AG09319 (cell line): Measurements from ENCODE around the gene METTL24.
"Not testable (repeated sequence)": the region's sequence is repeated elsewhere in the genome, so short reads cannot be mapped to it uniquely, and the experiment has no call there.

ENCODE experiments used
- DNase-seq: peaks from one replicate; pipeline ENCODE4 v3.0.0-alpha.2; 2010; ENCODE audit warnings: low read depth; ENCODE audit errors: extremely low read depth
- CTCF ChIP-seq: IDR thresholded peaks from 2 replicates; pipeline ENCODE4 v1.5.1; 2011; ENCODE audit warnings: low read depth, mild to moderate bottlenecking, inconsistent platforms, low read length, moderate library complexity

METTL24 gene

GRCh38 chr6:110355022-110355421, 3.1 kb downstream of the METTL24 start:
- no peak for TF ChIP-seq CTCF
- no peak for DNase-seq

- TF ChIP-seq CTCF: no peak
- no peak for DNase-seq
Observed at GRCh38 chr6:110354153-110354552, 4.0 kb downstream of the METTL24 start.

- no peak for DNase-seq
- no peak for TF ChIP-seq CTCF
Observed at GRCh38 chr6:110353457-110354001, 4.6 kb downstream of the METTL24 start.

- DNase-seq: no peak
Observed at GRCh38 chr6:110352563-110353262, 5.4 kb downstream of the METTL24 start.

GRCh38 chr6:110351986-110352385, 6.2 kb downstream of the METTL24 start:
- DNase-seq: no peak
- no peak for TF ChIP-seq CTCF

More at GRCh38 chr6:110352563-110353262, 5.4 kb downstream of the METTL24 start:
- no peak for TF ChIP-seq CTCF

- no peak for TF ChIP-seq CTCF
- DNase-seq: no peak
Observed at GRCh38 chr6:110351546-110351945, 6.6 kb downstream of the METTL24 start.

GRCh38 chr6:110350593-110350992, 7.6 kb downstream of the METTL24 start:
- DNase-seq: not testable (repeated sequence)
